Ascending aorta (tissue), 2 donors: Measurements from ENCODE around the gene NR1I3. TPM values are rescaled to one million over a fixed set of nuclear protein-coding genes. Genes with fewer than 3 reads are reported as not detected.

ENCODE experiments used
- DNase-seq, 2 donors: peaks; one replicate each; pipeline ENCODE4 v3.0.0-alpha.2; 2019; ENCODE audit warnings: low spot score in 2 of 2
- H3K27ac ChIP-seq, 2 donors: fragments of 200-600 bp; sonication (generic); one replicate each; pipeline ENCODE4 v1.5.1; 2016 to 2017; ENCODE audit warnings: mild to moderate bottlenecking in 1 of 2
- H3K27me3 ChIP-seq: fragments of 200-600 bp; sonication (generic); one replicate; pipeline ENCODE4 v1.5.1; 2017
- H3K36me3 ChIP-seq, 2 donors: fragments of 200-600 bp; sonication (generic); one replicate each; pipeline ENCODE4 v1.5.1; 2016
- H3K4me1 ChIP-seq, 2 donors: fragments of 200-600 bp; sonication (generic); one replicate each; pipeline ENCODE4 v1.5.1; 2016 to 2017; ENCODE audit warnings: mild to moderate bottlenecking in 1 of 2
- H3K4me3 ChIP-seq, 2 donors: fragments of 200-600 bp; sonication (generic); one replicate each; pipeline ENCODE4 v1.5.1; 2016 to 2017; ENCODE audit warnings: mild to moderate bottlenecking in 1 of 2
- H3K9me3 ChIP-seq, 2 donors: fragments of 200-600 bp; sonication (generic); one replicate each; pipeline ENCODE4 v1.5.1; 2016
- intact Hi-C: fragments of 100-400 bp; cut with DNase I; formaldehyde crosslinking; loops from one replicate; pipeline ENCODE4 v1.15.1; 2023
- total RNA-seq: library from RNA; depleted of rRNA; stranded (reverse); fragments of >200 nt; gene quantifications from one replicate; pipeline ENCODE4 v1.1.0, GENCODE V29; 2016
- TF ChIP-seq, protein P1 (sequence below), 3 experiments: fragments of 200-600 bp in 2 of 3; fragments of 450-650 bp in 1 of 3; sonication (generic) in 2 of 3; IDR thresholded peaks; one replicate each; pipeline ENCODE4 v1.5.1; 2016 to 2019; ENCODE audit warnings: antibody characterized with exemption in 3 of 3, mild to moderate bottlenecking in 1 of 3, moderate library complexity in 1 of 3

The NR1I3 gene
- total RNA-seq, result 0.21 TPM

DNA sequence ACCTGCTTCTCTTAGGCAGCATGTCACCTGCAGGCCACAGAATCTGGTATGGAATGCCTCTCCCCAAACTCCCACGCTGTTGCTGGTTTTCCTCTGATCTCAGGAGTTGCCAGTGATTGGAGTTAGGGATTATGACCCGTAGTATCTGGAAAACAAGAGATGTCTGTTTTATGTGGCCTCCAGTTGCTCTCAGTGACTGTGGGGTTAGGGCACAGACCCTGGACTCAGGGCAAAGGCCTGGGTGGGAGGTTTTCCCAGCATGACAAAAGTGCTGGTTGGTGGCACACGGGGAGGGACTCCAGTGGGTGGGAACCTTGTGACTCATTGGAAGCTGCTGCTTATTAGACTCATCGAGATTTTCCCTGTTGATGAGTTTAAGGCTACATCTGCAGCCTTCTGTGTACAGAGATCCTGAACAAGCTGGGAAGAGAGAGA lies at the start of gene NR1I3:
Gene NR1I3, minus strand, starts transcription at position 165 of the 435 bp plus-strand sequence. CDS start 1,638 bp downstream, outside the sequence.
- Histone ChIP-seq H3K27me3 (no peaks in the 10 kb centered on the region), H3K36me3 (no peaks in the 10 kb centered on the region), H3K27ac (no peak within 1 kb of the TSS), H3K4me1 (no peaks in the 10 kb centered on the region), H3K9me3 (no peaks in the 10 kb centered on the region), H3K4me3 (no peak within 1 kb of the TSS)
- no peak for DNase-seq
- TF ChIP-seq, protein P1, sequence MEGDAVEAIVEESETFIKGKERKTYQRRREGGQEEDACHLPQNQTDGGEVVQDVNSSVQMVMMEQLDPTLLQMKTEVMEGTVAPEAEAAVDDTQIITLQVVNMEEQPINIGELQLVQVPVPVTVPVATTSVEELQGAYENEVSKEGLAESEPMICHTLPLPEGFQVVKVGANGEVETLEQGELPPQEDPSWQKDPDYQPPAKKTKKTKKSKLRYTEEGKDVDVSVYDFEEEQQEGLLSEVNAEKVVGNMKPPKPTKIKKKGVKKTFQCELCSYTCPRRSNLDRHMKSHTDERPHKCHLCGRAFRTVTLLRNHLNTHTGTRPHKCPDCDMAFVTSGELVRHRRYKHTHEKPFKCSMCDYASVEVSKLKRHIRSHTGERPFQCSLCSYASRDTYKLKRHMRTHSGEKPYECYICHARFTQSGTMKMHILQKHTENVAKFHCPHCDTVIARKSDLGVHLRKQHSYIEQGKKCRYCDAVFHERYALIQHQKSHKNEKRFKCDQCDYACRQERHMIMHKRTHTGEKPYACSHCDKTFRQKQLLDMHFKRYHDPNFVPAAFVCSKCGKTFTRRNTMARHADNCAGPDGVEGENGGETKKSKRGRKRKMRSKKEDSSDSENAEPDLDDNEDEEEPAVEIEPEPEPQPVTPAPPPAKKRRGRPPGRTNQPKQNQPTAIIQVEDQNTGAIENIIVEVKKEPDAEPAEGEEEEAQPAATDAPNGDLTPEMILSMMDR (IDR thresholded peaks at IDR 0.05), result no peak
- intact Hi-C loops, result no loop called here

- H3K27me3 ChIP-seq, result no peaks in the 10 kb centered on the region
- intact Hi-C loops, result no loop called here
- TF ChIP-seq, protein P1 (IDR thresholded peaks at IDR 0.05), result no peak
Observed at GRCh38 chr1:161287482-161288054, 49.6 kb upstream of the NR1I3 start.

DNA sequence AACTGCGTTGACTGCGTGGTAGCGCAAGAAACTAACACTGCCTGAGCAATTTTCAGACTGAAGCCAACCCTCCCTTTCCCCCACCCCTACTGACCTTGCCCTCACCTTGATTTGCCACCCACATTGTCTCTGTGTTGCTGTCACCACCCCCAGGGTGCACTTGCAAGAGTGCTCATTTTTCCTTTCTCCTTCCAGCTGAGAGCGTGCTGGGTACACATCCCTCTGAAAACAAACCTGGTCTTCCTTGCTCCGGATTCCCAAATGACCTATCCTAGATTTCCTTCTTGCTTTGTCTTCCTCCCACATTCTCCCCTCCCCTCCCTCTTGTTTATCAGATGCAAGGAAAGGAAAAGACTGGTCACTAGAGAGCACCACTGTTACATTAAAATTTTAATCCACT lies 47.5 kb upstream of the NR1I3 start:
- TF ChIP-seq, protein P1 (IDR thresholded peaks at IDR 0.05), result no peak
- no peaks in the 10 kb centered on the region for H3K9me3 ChIP-seq
- no peak overlapping the region for H3K4me3 ChIP-seq
- H3K36me3 ChIP-seq, result no peaks in the 10 kb centered on the region
- no peaks in the 10 kb centered on the region for H3K27me3 ChIP-seq
- H3K27ac ChIP-seq, result no peak overlapping the region
- intact Hi-C loops, result no loop called here
- no peaks in the 10 kb centered on the region for H3K4me1 ChIP-seq
- no peak for DNase-seq

More at GRCh38 chr1:161287482-161288054, 49.6 kb upstream of the NR1I3 start:
- Histone ChIP-seq H3K4me1 (no peaks in the 10 kb centered on the region), H3K9me3 (no peaks in the 10 kb centered on the region), H3K4me3 (no peak overlapping the region), H3K27ac (no peak overlapping the region), H3K36me3 (no peaks in the 10 kb centered on the region)
- no peak for DNase-seq

DNA sequence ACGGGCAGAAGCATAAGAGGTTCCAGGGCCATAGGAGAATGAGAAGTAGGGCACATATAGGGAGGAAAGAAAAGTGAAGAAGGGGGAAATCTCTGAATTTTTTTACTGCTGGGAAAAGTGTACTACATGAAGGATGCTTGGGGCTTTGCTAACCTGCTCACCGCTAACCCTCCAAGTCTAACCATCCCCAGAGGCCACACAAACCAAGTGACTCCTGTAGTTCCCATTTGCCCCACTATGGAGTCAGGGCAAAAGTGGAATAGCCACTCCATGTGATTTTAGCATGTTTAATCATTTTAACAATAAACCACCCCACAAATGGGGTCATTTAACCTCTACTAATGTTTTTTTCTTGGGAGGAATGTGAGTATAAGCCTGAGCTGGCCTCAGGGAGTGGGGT lies 47.1 kb upstream of the NR1I3 start:
- DNase-seq, result no peak
- no peak overlapping the region for H3K27ac ChIP-seq

GRCh38 chr1:161282991-161283390 lies 45.0 kb upstream of the NR1I3 start:
- TF ChIP-seq, protein P1 (IDR thresholded peaks at IDR 0.05), result no peak
- intact Hi-C loops, result no loop called here
- H3K4me1 ChIP-seq, result no peaks in the 10 kb centered on the region
- no peak overlapping the region for H3K27ac ChIP-seq
- H3K9me3 ChIP-seq, result no peaks in the 10 kb centered on the region
- H3K27me3 ChIP-seq, result no peaks in the 10 kb centered on the region
- no peak overlapping the region for H3K4me3 ChIP-seq
- no peak for DNase-seq
- H3K36me3 ChIP-seq, result no peaks in the 10 kb centered on the region

More for the DNA sequence above, 47.1 kb upstream of the NR1I3 start:
- TF ChIP-seq, protein P1 (IDR thresholded peaks at IDR 0.05), result no peak
- Histone ChIP-seq H3K9me3 (no peaks in the 10 kb centered on the region), H3K4me1 (no peaks in the 10 kb centered on the region), H3K36me3 (no peaks in the 10 kb centered on the region), H3K4me3 (no peak overlapping the region), H3K27me3 (no peaks in the 10 kb centered on the region)
- intact Hi-C loops, result no loop called here

GRCh38 chr1:161274874-161275273 lies 36.9 kb upstream of the NR1I3 start:
- Histone ChIP-seq H3K27ac (no peak overlapping the region), H3K4me3 (no peak overlapping the region), H3K27me3 (no peaks in the 10 kb centered on the region), H3K36me3 (no peaks in the 10 kb centered on the region), H3K9me3 (no peaks in the 10 kb centered on the region), H3K4me1 (no peaks in the 10 kb centered on the region)
- DNase-seq, result no peak
- TF ChIP-seq, protein P1 (IDR thresholded peaks at IDR 0.05), result no peak
- intact Hi-C loops, result no loop called here
